HL-60 (cell line): Measurements from ENCODE around the gene MMP7.

Experiments used
- CTCF ChIP-seq: IDR thresholded peaks from one replicate; pipeline ENCODE4 v1.5.1; 2011; ENCODE audit warnings: low read length, control low read depth, inconsistent platforms; ENCODE audit not compliant: insufficient read depth
- GABPA ChIP-seq: IDR thresholded peaks from 2 replicates; pipeline ENCODE4 v1.6.1; 2012; ENCODE audit warnings: low read depth
- SPI1 ChIP-seq: IDR thresholded peaks from 2 replicates; pipeline ENCODE4 v1.6.1; 2012; ENCODE audit warnings: low read depth, mild to moderate bottlenecking, borderline replicate concordance

- no peak for TF ChIP-seq CTCF
- TF ChIP-seq GABPA, result no peak
- no peak for TF ChIP-seq SPI1
Observed at GRCh38 chr11:102473543-102473942, 57.0 kb downstream of the MMP7 start.
